HG02884 (cell line): ENCODE data around the gene RHOA.
"Not testable (repeated sequence)": the region's sequence is repeated elsewhere in the genome, so short reads cannot be mapped to it uniquely, and the experiment has no call there.

Experiments
- ATAC-seq: cut with Tn5 transposase; IDR thresholded peaks from one replicate; pipeline ENCODE4 v1.9.1; 2021; ENCODE audit warnings: mild to moderate bottlenecking, moderate library complexity; ENCODE audit not compliant: unreplicated experiment

Gene RHOA

GRCh38 chr3:49333091-49333490 lies 78.7 kb downstream of the RHOA start:
- no peak for ATAC-seq

- ATAC-seq: no peak
Measured at GRCh38 chr3:49329186-49329585, 82.6 kb downstream of the RHOA start.

- not testable (repeated sequence) for ATAC-seq
Measured at GRCh38 chr3:49328350-49328749, 83.4 kb downstream of the RHOA start.

GRCh38 chr3:49327485-49327884 lies 84.3 kb downstream of the RHOA start:
- ATAC-seq: no peak

- ATAC-seq: no peak
Measured at GRCh38 chr3:49324768-49325167, 87.0 kb downstream of the RHOA start.

GRCh38 chr3:49316696-49317457 lies 94.9 kb downstream of the RHOA start:
- ATAC-seq: no peak

GRCh38 chr3:49313896-49314688 lies 97.7 kb downstream of the RHOA start:
- ATAC-seq: no peak

GRCh38 chr3:49311283-49311682 lies 100.5 kb downstream of the RHOA start:
- ATAC-seq: no peak

- ATAC-seq: no peak
Measured at GRCh38 chr3:49310677-49311076, 101.1 kb downstream of the RHOA start.
